Tibial nerve (tissue), 4 donors: Measurements from ENCODE around the gene PTPRC.

Source experiments
- EP300 ChIP-seq, 2 donors: sonication (generic); formaldehyde crosslinking; IDR thresholded peaks; one replicate each; pipeline ENCODE4 v1.6.1; 2017; ENCODE audit warnings: antibody characterized with exemption in 2 of 2, mild to moderate bottlenecking in 1 of 2
- POLR2A ChIP-seq, 2 donors: fragments of 450-650 bp; IDR thresholded peaks; one replicate each; pipeline ENCODE4 v1.6.1; 2017; ENCODE audit warnings: antibody characterized with exemption in 2 of 2, mild to moderate bottlenecking in 2 of 2, moderate library complexity in 2 of 2
- TF ChIP-seq, protein P1 (sequence below), 5 experiments: fragments of 200-600 bp in 3 of 5; fragments of 450-650 bp in 2 of 5; sonication (generic) in 3 of 5; IDR thresholded peaks; one replicate each; pipeline ENCODE4 v1.5.1; 2016 to 2019; ENCODE audit warnings: antibody characterized with exemption in 5 of 5, mild to moderate bottlenecking in 3 of 5, moderate library complexity in 2 of 5

DNA sequence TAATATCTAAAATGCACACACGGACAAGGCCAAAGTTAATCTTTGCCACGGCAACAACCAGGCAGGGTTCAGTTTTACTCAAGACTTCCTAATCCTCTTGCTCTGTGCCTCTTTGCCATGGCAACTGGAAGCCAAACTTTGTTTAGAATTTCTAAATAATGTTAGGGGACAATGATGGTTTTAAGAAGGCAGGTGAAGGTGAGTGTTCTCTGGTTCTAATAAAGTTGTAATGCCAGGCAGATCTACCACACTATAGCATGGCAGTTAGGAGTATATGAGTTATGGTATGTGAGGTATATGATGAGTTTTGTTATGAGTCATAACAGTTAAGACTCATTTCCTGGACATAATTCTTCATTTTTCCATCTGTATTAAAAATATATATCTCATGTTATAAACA lies 2.7 kb downstream of the PTPRC start:
- TF ChIP-seq, protein P1, sequence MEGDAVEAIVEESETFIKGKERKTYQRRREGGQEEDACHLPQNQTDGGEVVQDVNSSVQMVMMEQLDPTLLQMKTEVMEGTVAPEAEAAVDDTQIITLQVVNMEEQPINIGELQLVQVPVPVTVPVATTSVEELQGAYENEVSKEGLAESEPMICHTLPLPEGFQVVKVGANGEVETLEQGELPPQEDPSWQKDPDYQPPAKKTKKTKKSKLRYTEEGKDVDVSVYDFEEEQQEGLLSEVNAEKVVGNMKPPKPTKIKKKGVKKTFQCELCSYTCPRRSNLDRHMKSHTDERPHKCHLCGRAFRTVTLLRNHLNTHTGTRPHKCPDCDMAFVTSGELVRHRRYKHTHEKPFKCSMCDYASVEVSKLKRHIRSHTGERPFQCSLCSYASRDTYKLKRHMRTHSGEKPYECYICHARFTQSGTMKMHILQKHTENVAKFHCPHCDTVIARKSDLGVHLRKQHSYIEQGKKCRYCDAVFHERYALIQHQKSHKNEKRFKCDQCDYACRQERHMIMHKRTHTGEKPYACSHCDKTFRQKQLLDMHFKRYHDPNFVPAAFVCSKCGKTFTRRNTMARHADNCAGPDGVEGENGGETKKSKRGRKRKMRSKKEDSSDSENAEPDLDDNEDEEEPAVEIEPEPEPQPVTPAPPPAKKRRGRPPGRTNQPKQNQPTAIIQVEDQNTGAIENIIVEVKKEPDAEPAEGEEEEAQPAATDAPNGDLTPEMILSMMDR (IDR thresholded peaks at IDR 0.05) = no peak
- TF ChIP-seq POLR2A (IDR thresholded peaks at IDR 0.05) (no peak), EP300 (IDR thresholded peaks at IDR 0.05) (no peak)
